Measurements from ENCODE around the gene NF2.

DNA sequence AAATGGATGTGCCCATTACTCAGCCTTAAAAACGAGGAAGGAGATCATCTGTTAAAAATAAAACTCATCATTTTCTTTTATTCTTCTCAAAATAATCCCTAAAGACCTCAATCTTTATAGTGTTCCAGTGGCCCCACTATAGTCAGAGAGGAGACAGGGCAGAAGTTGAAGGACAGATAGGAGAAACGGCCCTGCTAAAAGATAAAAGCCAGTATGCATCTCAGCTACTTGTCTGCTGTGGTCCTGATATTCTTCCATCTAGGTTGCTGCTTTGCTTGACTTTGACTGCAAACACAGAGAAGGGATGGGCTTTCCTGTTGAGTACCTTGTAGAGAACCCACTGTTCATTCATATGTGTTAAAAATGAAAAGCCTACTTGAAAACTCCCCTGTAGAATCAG lies 31.4 kb downstream of the NF2 start:
- TF ChIP-seq, protein P1, sequence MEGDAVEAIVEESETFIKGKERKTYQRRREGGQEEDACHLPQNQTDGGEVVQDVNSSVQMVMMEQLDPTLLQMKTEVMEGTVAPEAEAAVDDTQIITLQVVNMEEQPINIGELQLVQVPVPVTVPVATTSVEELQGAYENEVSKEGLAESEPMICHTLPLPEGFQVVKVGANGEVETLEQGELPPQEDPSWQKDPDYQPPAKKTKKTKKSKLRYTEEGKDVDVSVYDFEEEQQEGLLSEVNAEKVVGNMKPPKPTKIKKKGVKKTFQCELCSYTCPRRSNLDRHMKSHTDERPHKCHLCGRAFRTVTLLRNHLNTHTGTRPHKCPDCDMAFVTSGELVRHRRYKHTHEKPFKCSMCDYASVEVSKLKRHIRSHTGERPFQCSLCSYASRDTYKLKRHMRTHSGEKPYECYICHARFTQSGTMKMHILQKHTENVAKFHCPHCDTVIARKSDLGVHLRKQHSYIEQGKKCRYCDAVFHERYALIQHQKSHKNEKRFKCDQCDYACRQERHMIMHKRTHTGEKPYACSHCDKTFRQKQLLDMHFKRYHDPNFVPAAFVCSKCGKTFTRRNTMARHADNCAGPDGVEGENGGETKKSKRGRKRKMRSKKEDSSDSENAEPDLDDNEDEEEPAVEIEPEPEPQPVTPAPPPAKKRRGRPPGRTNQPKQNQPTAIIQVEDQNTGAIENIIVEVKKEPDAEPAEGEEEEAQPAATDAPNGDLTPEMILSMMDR (IDR thresholded peaks at IDR 0.05) = no peak
- no peak for TF ChIP-seq POLR2A (IDR thresholded peaks at IDR 0.05)

Data from right lobe of liver (tissue), 4 donors.